IPS-18c (cell line): ENCODE results near the gene OPRL1.

ENCODE experiments used
- H3K4me3 ChIP-seq: 2 replicates; pipeline ENCODE4 v1.7.0; 2013; ENCODE audit warnings: low read depth, mild to moderate bottlenecking, low read length, moderate library complexity; ENCODE audit not compliant: insufficient read depth
- H3K9me3 ChIP-seq: one replicate; pipeline ENCODE4 v1.6.1; 2013; ENCODE audit warnings: mild to moderate bottlenecking, low read length, moderate library complexity; ENCODE audit not compliant: control insufficient read depth, insufficient read depth

Gene OPRL1

DNA sequence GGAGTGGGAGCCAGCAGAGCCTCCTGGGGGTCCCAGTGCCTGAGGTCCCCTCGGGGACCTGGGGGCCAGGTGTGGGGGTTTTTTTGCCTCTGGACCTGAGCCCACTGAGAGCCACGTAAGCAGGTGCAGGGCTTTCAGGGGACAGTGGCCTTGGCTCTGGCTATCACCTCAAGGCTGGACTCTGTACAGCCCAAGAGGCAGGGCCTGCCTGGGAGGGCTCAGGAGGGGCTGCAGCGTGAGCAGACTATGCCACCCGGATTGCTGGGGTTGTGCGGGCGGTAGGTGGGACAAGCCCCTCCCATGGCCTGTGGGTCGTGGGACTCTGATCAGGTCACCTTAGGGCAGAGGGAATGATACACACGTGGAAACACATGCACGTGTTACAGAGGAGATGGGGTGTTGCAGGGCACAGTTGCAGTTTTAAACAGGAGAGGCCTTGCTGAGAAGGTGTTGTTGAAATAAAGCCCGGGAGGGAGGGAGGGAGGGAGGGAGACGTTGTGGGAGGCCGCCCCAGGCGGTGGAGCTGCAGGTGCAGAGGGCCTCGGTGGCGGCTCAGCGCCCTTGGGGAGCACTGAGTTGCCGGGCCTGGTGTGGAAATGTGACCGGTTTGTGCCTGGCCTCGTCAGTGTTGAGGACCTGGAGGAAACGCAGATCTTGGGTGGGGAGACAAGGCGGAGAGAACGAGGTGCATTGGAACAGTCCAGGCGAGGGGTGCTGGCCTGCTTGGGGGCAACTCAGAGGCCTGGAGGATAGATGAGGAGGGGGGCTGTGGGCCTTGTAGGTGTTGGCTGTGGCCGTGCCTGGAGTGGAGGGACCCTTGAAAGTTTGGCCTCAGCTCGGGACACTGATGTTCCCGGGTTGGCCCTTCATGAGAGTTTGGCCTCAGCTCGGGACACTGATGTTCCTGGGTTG is 14.6 kb upstream of the OPRL1 start:
- no peaks in the 10 kb centered on the region for H3K9me3 ChIP-seq
- H3K4me3 ChIP-seq, result no peak overlapping the region

DNA sequence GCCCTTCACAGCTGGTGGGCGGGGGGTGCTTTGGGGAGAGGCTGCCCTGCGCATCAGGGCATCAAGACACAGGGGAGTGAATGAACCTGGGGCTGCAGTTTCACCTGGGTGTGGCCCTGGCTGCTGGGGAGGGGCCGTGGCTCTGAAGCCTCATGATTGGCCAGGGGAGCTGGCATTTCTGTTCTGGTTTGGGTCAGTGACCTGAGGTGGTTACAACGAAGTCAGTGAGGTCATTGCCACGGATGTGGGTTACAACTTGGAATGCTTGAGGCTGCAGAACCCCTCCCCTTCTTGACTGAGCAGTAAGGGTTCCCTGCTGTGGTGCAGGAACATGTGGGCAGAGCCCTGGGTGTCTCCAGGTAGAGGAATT is 13.9 kb upstream of the OPRL1 start:
- no peaks in the 10 kb centered on the region for H3K9me3 ChIP-seq
- no peak overlapping the region for H3K4me3 ChIP-seq

DNA sequence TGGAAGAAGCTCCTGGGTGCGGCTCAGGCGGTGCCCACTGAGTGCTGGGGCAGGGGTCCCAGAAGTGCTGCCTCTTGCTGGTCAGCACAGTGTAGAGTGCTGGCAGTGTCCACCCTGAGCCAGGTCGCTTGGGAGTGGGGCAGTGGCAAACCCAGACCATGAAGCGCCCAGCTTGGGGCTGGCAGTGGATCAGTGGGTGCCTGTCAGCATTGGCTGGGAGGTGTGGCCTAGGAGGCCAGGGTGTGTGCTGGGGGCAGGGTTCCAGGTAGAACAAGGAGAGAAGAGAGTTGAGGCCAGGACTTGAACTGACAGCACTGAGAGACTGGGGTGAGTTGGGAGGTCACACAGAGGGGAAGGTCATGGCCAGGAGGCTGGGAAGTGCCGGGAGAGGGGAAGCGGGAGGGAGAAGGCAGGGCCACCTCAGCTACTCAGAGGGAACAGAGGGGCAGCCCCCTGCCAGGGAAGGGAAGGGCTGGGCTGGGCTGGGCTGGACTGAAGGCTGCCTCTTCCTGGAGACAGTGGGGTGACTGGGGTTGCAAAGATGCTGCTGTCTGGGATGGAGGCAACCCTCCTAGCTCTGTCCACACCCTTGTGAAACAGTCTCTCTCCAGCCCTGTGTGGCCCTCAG is 12.8 kb upstream of the OPRL1 start:
- Histone ChIP-seq H3K9me3 (no peaks in the 10 kb centered on the region), H3K4me3 (no peak overlapping the region)

DNA sequence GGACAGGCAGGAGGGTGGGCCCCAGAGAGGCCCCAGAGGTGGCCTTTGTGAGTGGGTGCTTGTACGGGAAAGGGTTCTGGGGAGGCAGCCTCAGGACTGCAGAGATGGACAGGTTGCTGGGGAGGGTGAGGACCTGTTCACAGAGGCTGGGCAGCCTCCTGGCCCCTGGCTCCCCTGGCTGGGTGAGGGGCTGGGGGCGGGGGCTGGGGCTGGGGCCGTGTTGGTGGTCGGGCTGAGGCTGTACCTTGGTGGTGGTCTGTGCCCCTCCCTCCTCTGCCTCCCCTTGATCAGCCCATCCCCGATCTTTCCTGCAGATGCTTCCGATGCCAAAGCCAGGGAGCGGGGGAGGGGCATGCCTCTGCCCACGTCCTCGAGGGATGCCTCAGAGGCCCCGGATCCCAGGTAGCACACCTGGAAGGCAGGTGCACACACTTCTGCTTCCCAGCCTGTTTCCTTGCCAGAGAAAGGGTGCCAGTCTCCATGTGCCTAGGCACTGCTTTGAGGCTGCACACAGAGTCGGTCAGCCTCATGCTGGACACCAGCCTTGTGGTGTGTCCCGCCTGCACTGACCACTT is 12.1 kb upstream of the OPRL1 start:
- no peak overlapping the region for H3K4me3 ChIP-seq

DNA sequence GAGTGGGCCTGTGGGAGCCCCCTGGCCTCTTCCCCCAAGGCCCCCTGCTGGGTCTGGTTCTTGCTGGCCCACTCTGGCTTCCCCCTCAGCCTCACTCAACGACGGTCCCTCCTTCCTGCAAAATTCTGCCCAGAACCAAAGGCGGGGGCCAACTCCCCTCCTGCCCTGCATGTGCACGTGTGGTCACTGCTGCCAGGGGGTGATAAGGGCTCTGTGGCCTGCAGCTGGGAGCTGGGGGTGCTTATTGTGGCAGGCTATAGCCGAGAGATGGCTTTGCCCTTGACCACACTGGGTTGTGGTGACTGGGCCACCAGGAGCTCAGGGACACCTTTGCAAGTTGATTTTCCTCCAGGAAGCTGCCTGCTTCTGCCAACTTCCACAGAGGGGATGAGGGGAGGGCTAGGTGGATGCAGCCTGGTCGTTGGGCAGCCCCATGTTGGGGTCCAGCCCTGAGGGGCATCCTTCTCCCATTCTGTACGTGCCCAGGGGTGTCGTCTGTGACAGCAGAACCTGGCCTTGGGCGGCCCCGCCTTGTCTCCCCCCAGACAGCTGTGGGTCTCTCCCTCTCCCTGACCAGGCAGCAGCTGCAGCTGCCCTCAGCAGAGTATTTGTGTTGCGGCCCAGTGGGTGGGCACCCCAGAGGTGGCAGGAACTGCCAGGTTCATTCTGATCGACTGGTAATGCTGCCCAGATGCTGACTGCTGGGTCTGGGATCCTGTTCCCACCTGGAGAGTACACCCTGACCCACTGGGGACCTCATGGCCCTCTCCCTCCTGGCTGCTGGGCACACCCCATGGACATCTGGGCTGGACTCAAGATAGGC is 11.3 kb upstream of the OPRL1 start:
- no peaks in the 10 kb centered on the region for H3K9me3 ChIP-seq
- H3K4me3 ChIP-seq, result no peak overlapping the region

More for the DNA sequence above, 12.1 kb upstream of the OPRL1 start:
- no peaks in the 10 kb centered on the region for H3K9me3 ChIP-seq

DNA sequence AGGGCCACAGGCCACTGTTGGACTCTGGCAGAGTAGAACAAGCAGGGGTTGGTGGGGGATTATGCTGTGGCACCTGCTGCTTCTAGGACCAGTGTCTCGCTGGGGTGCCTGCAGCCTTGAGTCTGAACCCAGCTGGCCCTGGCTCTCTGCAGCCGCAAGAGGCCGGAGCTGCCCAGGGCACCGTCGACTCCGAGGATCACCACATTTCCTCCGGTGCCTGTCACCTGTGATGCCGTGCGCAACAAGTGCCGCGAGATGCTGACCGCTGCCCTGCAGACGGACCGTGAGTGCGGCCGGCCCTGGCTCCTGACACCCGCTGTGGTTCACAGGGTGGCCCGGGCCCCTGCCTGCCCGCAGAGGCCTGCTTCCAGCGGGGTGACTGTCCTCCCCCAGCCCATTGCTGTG is 10.7 kb upstream of the OPRL1 start:
- Histone ChIP-seq H3K4me3 (no peak overlapping the region), H3K9me3 (no peaks in the 10 kb centered on the region)

DNA sequence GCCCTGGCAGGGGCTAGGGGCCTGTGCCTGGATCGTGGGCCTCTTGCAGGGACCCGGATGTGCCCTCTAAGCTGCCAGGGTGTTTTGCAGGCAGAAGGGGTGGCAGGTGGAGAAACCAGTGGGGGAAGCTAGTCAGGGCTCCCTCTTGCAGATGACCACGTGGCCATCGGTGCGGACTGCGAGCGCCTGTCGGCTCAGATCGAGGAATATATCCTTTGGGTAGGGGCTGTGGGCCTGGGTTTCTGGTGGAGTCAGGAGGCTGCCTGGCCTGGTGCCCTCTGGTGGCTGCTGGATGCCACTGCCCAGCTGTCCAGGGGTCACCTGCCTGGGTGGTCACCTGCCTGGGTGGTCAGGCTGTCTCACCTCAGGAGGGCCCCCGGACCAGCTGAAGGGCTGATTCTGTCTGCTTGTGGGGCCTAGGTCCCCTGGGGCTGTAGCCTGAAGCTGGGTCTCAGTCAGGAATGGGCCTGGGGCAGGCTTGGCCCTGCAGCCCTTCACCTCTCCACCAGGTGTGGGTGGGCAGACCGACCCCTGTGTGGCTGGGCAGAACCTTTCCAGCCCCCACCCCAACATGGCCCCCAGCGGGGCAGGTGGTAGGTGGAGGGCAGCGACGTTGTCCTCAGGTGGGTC is 10.2 kb upstream of the OPRL1 start:
- Histone ChIP-seq H3K4me3 (no peak overlapping the region), H3K9me3 (no peaks in the 10 kb centered on the region)

DNA sequence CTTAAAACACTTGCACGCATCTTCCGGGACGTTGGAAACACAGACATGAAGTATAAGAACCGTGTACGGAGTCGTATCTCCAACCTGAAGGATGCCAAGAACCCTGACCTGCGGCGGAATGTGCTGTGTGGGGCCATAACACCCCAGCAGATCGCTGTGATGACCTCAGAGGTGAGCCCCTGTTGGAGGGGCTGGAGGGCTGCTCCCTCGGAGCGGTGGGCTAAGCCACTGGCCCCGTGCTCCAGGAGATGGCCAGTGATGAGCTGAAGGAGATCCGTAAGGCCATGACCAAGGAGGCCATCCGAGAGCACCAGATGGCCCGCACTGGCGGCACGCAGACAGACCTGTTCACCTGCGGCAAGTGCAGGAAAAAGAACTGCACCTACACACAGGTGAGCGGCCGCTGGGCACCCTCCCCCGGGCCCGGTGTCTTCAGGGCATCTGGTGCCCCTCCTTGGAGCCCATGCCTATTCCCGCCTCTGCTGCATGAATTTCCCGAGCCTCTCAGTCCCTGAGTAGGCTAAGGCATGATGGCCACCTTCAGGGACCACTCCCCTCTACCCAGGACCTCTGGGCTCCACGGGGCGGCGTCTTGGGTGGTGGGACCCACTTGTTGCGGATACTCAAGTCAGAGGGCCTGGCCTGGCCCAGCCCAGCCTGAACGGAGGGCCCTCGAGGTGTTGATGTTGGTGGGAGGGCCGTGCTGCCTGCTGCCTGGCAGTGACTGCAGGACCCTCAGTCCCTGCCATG is 9.5 kb upstream of the OPRL1 start:
- H3K9me3 ChIP-seq, result no peaks in the 10 kb centered on the region
- no peak overlapping the region for H3K4me3 ChIP-seq

DNA sequence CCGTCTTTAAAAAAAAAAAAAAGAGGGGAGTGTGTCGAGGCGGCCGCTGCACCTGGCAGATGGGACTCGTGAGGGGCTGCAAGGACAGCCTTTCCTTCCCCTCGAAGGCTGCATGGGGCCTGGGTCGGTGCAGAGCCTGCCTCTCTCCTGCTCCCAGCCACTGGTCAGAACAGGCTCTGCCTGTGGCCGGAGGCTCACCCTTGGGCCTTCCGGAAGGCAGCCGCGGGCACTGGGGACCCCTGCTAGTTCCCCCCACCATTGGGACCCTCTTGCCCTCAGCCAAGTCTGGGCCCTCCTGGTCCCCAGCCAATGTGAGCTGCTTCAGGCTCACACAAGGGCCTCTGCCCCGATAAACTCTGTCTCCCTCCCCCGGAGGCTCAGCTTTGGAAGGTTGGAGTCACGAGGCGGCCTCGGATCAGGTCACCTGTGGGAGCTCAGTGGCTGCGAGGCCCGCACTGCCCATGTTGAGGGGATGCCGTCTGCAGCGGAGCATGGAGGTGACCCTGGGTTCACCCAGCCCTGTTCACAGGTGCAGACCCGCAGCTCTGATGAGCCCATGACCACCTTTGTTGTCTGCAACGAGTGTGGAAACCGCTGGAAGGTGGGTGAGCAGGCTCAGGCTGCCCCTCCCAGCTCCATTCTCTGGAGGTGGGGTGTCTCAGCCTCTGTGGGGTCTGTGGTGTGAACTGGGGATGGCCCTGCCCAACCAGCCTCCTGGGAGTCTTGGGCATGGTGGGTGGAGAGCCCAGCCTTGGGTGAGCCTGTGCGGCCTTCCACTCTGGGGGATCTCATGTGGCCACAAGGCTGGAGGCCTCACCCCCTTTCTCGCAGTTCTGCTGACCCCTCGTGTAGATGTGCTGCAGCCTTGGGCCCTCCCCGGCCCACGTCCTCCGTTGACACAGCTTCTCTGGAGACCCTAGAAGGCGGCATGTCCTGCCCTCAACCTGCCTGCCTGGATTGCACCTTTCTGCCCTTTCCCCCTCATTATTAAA is 8.2 kb upstream of the OPRL1 start:
- Histone ChIP-seq H3K4me3 (no peak overlapping the region), H3K9me3 (no peaks in the 10 kb centered on the region)

DNA sequence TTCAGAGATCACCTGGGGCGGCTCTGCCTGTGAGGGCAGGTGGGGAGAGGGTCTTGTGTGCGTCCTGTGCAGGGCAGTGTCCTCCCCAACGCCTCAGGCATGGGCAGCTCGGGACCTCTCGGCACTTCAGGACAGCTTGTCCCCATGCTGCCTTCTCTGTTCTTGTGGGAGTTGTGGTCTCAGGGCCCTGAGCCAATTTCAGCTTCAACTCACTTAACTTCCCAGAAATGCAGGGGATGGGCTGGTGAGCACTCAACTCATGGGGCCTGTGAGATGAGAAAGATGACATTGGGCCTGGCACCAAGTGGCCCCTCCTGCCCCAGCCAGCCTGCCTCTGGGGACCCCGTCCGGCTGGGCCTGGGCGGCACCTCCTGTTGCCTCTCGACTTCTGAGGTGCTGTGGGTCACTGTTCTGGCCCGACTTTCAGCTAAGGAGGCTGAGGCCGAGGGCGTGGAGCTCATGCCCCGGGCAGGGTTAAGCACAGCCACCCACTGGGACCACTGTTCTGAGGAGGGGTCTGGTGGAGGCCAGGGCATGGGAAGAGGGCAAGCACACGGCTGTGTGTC is 7.3 kb upstream of the OPRL1 start:
- Histone ChIP-seq H3K4me3 (no peak overlapping the region), H3K9me3 (no peaks in the 10 kb centered on the region)

DNA sequence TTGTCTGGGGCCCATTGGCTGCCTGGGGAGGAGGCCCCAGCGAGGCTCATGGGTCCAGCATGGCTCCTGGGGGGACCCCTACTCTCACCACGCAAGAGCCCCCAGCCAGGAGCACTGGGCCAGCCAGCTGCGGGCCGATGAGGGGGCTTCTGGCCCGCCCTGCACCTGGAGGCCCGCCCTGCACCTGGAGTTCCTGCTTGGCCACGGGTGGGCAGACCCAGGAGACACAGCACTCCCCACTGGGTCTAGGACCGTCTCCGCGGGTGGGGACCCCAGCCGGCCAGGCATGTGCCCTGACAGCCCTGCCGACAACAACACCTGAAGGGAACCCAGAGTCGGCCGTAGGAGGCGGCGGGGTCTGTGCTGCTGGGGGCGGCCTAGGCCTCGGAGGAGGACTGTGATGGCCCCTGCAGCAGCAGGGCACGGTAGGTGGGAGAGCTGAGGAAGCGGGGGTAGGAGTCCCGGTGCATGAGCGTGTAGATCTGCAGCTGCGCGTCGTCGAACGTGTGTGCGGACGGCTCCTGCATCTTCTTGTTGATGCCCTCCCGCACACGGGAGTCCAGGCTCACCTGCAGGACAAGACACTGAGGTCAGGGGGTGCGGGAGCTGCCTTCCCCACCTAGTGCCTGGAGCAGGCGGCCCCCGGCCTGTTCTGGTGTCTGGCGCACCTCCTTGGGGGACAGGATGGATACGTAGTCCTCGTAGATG is 6.3 kb upstream of the OPRL1 start:
- no peaks in the 10 kb centered on the region for H3K9me3 ChIP-seq
- no peak overlapping the region for H3K4me3 ChIP-seq

DNA sequence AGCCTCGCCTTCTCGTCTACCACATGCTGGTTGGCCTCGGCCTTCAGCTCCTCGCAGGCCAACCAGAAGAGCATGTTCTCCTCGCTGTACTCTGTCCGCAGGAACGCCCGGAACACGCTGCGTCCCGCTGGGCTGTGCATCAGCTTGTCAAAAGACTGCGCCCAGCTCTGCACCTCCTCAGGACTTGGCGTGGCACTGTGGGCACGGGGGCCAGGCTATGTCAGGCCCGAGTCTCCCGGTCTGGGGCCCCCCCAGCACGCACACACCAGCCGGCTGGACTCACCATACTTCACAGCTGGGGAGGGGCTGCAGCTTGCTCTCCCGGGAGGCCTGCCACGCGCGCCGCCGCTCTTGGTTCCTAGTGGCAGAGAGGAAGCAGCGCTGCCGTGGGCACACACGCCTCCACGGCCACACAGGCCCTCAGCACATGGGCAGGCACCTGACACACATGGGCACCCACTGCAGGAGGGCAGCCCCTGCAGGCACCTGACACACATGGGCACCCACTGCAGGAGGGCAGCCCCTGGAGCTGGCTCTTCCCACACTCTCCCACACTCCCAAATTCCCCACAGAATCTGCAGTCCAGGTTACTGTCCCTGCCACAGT is 5.6 kb upstream of the OPRL1 start:
- Histone ChIP-seq H3K9me3 (no peaks in the 10 kb centered on the region), H3K4me3 (no peak overlapping the region)

DNA sequence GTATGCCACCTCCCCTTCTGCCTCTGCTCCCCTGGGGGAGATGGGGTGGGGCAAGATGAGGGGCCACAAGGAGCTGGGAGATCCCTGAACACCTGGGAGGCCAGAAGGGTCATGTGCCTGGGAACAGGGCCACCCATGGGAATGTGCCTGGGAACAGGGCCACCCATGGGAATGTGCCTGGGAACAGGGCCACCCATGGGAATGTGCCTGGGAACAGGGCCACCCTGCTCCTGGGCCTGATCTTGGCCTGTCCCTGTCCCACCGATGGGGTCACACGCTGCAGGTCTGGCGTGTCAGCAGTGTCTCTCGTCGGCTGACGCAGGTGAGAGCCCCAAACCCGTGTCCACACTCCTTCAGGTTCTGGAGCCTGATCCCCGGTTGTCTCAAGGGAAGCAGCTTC is 4.9 kb upstream of the OPRL1 start:
- no peaks in the 10 kb centered on the region for H3K9me3 ChIP-seq
- H3K4me3 ChIP-seq, result no peak overlapping the region

DNA sequence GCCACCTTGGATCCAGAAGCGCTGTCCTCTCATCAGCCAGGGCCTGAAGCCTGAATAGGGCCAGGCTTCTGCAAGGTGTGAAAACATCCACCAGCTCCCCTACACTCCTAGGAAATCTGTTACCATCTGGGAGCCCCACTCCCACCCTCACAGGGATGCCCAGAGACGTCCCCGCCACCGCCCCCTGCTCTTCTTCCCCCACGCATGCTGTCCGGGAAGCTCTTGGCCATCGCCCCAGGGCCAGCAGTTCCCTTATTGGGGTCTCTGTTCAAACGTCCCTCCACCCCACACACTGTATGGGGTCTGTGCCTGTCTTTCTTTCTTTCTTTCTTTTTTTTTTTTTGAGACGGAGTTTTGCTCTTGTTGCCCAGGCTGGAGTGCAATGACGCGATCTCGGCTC is 4.3 kb upstream of the OPRL1 start:
- Histone ChIP-seq H3K9me3 (no peaks in the 10 kb centered on the region), H3K4me3 (no peak overlapping the region)
